Suprapubic skin (tissue), 4 donors: ENCODE results near the gene XXYLT1. TPM values are rescaled to one million over a fixed set of nuclear protein-coding genes. Genes with fewer than 3 reads are reported as not detected.

ENCODE experiments used
- DNase-seq, 2 donors: peaks; one replicate each; pipeline ENCODE4 v3.0.0-alpha.2; 2019; ENCODE audit warnings: low spot score in 2 of 2
- H3K27ac ChIP-seq: fragments of 200-600 bp; sonication (generic); one replicate; pipeline ENCODE4 v1.5.1; 2019
- H3K27me3 ChIP-seq: fragments of 200-600 bp; sonication (generic); one replicate; pipeline ENCODE4 v1.5.1; 2019
- H3K36me3 ChIP-seq: fragments of 200-600 bp; sonication (generic); one replicate; pipeline ENCODE4 v1.5.1; 2019
- H3K4me1 ChIP-seq: fragments of 200-600 bp; sonication (generic); one replicate; pipeline ENCODE4 v1.5.1; 2019
- H3K4me3 ChIP-seq: fragments of 200-600 bp; sonication (generic); one replicate; pipeline ENCODE4 v1.5.1; 2019; ENCODE audit warnings: mild to moderate bottlenecking
- H3K9me3 ChIP-seq: fragments of 200-600 bp; sonication (generic); one replicate; pipeline ENCODE4 v1.5.1; 2019
- CTCF ChIP-seq, 2 donors: fragments of 200-600 bp in 1 of 2; fragments of 450-650 bp in 1 of 2; sonication (generic) in 1 of 2; IDR thresholded peaks; one replicate each; pipeline ENCODE4 v1.5.1; 2016 to 2019; ENCODE audit warnings: antibody characterized with exemption in 2 of 2, mild to moderate bottlenecking in 1 of 2, moderate library complexity in 1 of 2
- EP300 ChIP-seq: sonication (generic); formaldehyde crosslinking; IDR thresholded peaks from one replicate; pipeline ENCODE4 v1.6.1; 2017; ENCODE audit warnings: antibody characterized with exemption
- POLR2A ChIP-seq, 2 donors: fragments of 450-650 bp; IDR thresholded peaks; one replicate each; pipeline ENCODE4 v1.6.1; 2017; ENCODE audit warnings: antibody characterized with exemption in 2 of 2, mild to moderate bottlenecking in 2 of 2, moderate library complexity in 2 of 2
- POLR2AphosphoS5 ChIP-seq, 3 donors: sonication (generic); formaldehyde crosslinking; IDR thresholded peaks; one replicate each; pipeline ENCODE4 v1.6.1; 2017; ENCODE audit warnings: antibody characterized with exemption in 3 of 3
- WGBS: methylation state at CpG from one replicate; pipeline ENCODE4 v1.1.5; 2018; 5-methylcytosine and 5-hydroxymethylcytosine counted together
- total RNA-seq, 4 donors: library from RNA; depleted of rRNA; stranded (reverse); fragments of >200 nt; gene quantifications; one replicate each; pipeline ENCODE4 v1.1.0, GENCODE V29; 2016

The XXYLT1 gene
- total RNA-seq, 4 donors from 2014 or later, result 8.0 to 19.4 (median 13.2) TPM

GRCh38 chr3:195102609-195103467 lies 168.1 kb downstream of the XXYLT1 start:
- peak in 1 of 2 donors; percentile 48 for DNase-seq
- Histone ChIP-seq H3K4me3 (no peak overlapping the region), H3K36me3 (no peaks in the 10 kb centered on the region), H3K27me3 (no peaks in the 10 kb centered on the region), H3K27ac (no peak overlapping the region), H3K9me3 (no peaks in the 10 kb centered on the region), H3K4me1 (peaks cover 27% of the 10 kb centered on the region)
- 73% methylated on average over 32 of the region's 32 CpGs for WGBS
- no peak for TF ChIP-seq CTCF (IDR thresholded peaks at IDR 0.05)
- no peak for TF ChIP-seq POLR2A (IDR thresholded peaks at IDR 0.05)
- TF ChIP-seq POLR2AphosphoS5 (IDR thresholded peaks at IDR 0.05), result no peak
- TF ChIP-seq EP300, result no peak

- H3K27ac ChIP-seq, result no peak overlapping the region
- 82% methylated on average over 13 of the region's 13 CpGs for WGBS
- no peak overlapping the region for H3K4me3 ChIP-seq
- DNase-seq, result peak in 1 of 2 donors; percentile 15
- H3K9me3 ChIP-seq, result no peaks in the 10 kb centered on the region
- H3K4me1 ChIP-seq, result peaks cover 27% of the 10 kb centered on the region
- TF ChIP-seq POLR2A (IDR thresholded peaks at IDR 0.05) (no peak), EP300 (no peak), CTCF (IDR thresholded peaks at IDR 0.05) (no peak), POLR2AphosphoS5 (IDR thresholded peaks at IDR 0.05) (no peak)
- H3K36me3 ChIP-seq, result no peaks in the 10 kb centered on the region
- no peaks in the 10 kb centered on the region for H3K27me3 ChIP-seq
These were observed 168.9 kb downstream of the XXYLT1 start for GRCh38 chr3:195101927-195102608.

DNA sequence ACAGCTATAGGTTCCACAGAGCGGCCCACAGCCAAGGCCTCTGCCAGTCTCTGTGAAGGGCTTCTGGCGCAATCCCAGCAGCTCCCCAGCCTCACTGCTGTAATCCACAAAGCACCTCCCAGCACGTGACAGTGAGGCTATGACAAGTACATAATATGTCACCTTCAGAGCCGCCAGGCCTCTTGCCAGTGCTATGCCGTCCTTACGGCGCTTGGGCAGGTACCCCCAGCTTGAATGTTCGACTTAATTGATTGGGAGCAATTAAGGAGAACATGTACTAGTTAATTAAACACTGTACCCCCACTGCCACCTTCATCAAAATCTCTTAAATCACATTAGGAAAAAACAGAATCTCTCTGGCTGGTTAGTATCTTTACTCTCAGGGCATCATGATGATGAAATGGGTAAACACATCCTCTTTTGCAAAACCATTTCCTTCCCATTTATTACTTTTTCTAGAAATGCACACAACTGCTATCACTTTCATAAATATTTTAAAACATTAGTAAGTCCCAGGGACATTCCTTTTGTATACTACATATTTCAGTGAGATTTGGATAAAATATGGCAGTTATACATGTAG lies 169.9 kb downstream of the XXYLT1 start:
- Histone ChIP-seq H3K27ac (no peak overlapping the region), H3K27me3 (no peaks in the 10 kb centered on the region), H3K4me1 (peaks cover 21% of the 10 kb centered on the region), H3K4me3 (no peak overlapping the region), H3K36me3 (no peaks in the 10 kb centered on the region), H3K9me3 (no peaks in the 10 kb centered on the region)
- TF ChIP-seq CTCF (IDR thresholded peaks at IDR 0.05) (no peak), POLR2AphosphoS5 (IDR thresholded peaks at IDR 0.05) (no peak), POLR2A (IDR thresholded peaks at IDR 0.05) (no peak), EP300 (no peak)
- 58% methylated on average over 4 of the region's 8 CpGs for WGBS
- peak in 1 of 2 donors; percentile 66 for DNase-seq

DNA sequence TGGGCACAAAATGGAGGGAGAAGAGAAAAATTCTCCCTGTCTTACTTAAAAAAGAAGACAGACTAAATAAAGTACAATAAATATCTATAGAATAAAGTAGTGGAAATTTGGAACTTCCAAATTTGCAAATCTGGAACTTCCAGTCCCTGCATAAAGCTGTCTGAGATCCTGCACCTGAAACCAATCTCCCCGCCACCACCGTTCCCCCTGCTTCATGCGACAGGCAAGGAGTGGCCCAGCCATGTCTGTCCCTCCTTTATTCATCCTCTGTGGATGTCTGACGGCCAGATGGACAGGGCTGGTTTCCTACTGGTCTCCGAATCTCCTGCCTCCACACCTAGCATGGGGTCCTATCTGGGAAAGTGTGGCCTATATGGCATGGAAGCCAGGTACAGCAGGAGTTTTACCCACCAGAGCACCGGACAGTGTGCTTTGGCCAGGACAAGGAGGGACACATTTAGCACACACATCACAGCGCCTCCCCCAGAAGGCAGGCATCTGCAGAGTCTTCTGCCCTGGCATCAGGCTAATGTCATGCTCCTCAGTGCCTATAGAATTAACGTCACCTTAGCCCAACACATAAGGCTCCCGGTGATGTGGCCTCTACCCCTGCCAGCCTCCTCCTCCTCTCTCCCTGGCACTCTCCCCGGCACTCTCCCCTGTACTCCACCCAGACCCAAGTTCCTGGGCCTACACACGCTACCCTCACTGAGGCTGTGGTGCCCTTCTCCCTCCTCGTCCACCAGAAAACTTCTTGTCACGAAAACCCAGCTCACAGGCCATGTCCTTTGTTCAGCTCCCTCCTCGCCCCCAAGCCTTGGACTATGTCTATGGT lies 170.8 kb downstream of the XXYLT1 start:
- WGBS, result 92% methylated on average over 14 of the region's 14 CpGs
- H3K27me3 ChIP-seq, result no peaks in the 10 kb centered on the region
- no peak overlapping the region for H3K27ac ChIP-seq
- TF ChIP-seq POLR2AphosphoS5 (IDR thresholded peaks at IDR 0.05) (no peak), POLR2A (IDR thresholded peaks at IDR 0.05) (no peak), CTCF (IDR thresholded peaks at IDR 0.05) (no peak), EP300 (no peak)
- H3K4me3 ChIP-seq, result no peak overlapping the region
- DNase-seq, result peak in 1 of 2 donors; percentile 55
- H3K9me3 ChIP-seq, result no peaks in the 10 kb centered on the region
- H3K4me1 ChIP-seq, result peaks cover 20% of the 10 kb centered on the region
- H3K36me3 ChIP-seq, result no peaks in the 10 kb centered on the region
